HG03139 (cell line): ENCODE results near the gene ARL8A.
"Not testable (repeated sequence)": the region's sequence is repeated elsewhere in the genome, so short reads cannot be mapped to it uniquely, and the experiment has no call there.

ENCODE experiments used
- ATAC-seq: cut with Tn5 transposase; IDR thresholded peaks from one replicate; pipeline ENCODE4 v1.9.1; 2021; ENCODE audit not compliant: unreplicated experiment

Gene ARL8A

DNA sequence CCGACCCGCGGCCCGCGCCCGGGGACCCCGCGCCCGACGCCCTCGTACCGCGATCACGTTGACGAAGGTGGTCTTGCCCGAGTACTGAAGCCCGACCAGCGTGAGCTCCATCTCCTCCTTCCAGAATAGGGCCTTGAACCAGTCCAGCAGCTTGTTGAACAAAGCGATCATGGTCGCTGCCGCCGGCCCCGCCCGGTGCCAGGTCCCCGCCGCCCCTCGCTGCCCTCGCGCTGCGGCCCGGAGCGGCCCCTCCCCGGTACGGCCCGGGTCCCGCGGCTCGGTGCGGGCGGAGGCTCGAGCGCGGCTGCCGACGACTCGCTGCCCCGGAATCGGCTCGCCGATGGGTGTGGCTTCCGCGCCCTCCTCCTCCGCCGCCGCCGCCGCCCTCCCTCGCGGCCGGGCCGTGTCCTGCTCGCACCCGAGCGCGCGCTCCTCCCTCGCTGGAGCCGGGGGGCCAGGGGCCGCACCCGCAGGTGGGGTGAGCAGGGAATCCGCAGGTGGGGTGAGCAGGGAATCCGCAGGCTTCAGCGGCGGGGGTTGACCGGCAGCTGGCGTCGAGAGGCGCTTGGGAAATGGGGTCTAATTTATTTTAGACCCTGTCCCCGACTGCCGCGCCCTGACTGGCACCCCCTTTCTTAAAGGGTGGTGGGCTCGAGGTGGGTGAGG lies at the start of gene ARL8A:
Gene ARL8A (minus strand): TSS at position 336 of the 666 bp plus-strand sequence. CDS start 165 bp downstream, at position 171.
- no peak for ATAC-seq

DNA sequence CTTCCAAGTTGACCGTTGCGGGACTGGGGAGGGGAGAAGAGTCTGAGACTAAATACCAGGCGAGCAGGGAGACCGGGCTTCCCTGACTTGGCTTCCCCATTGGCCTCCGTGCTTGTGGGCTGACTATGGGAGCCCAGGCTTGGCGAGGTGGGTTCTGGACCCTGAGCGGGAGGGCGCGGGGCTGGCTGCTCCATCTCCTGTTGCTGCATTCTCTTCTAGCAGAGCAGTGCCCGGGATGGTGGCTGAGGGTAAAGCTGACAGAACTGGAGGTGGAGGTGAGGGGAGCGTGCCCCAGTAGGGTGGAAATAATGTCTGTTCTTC lies 49.8 kb upstream of the ARL8A start:
- no peak for ATAC-seq

DNA sequence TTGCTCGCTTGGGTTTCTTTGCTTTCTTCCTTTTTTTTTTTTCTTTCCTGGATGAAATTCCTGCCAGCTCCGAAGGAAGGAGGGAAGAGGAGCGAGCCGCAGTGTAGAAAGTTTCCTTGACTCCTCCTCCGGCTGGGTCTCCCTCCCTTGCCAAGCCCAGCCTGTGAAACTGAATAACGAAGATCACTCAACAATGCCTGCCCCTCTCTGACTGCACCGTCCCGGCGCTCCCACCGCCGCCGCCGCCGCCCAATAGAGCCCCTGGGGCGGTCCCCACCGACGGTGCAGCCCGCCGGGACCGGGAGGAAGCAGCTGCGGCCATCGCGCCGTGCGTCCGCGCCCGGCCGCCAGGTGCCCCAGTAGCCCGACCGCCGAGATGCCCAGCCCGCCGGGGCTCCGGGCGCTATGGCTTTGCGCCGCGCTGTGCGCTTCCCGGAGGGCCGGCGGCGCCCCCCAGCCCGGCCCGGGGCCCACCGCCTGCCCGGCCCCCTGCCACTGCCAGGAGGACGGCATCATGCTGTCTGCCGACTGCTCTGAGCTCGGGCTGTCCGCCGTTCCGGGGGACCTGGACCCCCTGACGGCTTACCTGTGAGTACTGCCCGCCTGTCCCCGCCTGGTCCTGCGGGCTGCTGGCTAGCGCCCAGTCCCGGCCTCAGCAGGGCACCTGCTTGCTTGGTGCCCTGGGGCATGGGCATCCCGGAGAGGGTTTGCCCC lies 49.2 kb upstream of the ARL8A start, which contains the start of gene LGR6:
Gene LGR6 (plus strand): TSS at position 186 of the 714 bp plus-strand sequence. CDS start 191 bp downstream, at position 377.
- ATAC-seq: no peak

DNA sequence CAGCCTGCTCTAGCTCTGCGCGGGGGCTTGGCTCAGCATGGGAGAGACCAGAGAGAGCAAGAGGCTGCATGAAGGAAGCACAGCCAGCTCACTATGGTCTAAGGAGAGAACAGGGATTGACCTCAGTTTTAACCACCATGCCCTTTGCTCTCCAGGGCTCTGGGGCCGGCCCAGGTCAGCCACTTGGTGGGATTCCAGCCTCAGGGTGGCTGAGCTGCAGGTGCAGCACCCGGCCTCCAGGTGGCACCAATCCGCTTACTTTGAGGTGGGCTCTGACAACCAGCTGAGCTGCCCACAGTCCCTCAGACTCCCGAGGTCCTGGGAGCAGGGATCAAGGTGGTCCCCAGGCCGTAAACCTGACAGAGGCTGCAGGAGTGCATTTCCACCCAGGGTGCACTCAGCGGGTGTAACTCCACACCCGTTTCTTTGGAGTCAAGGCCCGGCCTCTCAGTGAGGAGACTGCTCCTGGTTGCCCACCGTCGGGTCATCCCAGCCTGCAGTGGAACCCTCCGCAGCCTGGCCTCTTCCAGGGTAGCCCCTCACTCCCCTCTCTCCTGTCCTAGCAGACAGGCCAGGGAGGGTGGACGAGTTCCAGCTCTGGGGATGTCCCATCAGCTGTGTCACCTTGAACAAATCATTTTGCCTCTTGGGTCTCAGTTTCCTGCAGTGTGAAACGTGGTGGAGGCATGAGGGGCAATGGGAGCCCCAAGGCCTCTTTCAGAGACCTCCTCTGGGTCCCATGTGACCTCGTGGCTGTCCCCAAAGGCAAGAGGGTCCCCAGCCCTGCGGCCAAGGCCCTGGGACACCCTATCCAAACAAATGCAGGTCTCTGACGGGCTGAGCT lies 48.5 kb upstream of the ARL8A start:
- no peak for ATAC-seq

DNA sequence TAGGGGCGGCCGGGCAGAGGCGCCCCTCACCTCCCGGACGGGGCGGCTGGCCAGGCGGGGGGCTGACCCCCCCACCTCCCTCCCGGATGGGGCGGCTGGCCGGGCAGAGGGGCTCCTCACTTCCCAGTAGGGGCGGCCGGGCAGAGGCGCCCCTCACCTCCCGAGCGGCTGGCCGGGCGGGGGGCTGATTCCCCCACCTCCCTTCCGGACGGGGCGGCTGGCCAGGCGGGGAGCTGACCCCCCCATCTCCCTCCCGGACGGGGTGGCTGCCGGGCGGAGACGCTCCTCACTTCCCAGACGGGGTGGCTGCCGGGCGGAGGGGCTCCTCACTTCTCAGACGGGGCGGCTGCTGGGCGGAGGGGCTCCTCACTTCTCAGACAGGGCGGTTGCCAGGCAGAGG lies 46.9 kb upstream of the ARL8A start:
- not testable (repeated sequence) for ATAC-seq

DNA sequence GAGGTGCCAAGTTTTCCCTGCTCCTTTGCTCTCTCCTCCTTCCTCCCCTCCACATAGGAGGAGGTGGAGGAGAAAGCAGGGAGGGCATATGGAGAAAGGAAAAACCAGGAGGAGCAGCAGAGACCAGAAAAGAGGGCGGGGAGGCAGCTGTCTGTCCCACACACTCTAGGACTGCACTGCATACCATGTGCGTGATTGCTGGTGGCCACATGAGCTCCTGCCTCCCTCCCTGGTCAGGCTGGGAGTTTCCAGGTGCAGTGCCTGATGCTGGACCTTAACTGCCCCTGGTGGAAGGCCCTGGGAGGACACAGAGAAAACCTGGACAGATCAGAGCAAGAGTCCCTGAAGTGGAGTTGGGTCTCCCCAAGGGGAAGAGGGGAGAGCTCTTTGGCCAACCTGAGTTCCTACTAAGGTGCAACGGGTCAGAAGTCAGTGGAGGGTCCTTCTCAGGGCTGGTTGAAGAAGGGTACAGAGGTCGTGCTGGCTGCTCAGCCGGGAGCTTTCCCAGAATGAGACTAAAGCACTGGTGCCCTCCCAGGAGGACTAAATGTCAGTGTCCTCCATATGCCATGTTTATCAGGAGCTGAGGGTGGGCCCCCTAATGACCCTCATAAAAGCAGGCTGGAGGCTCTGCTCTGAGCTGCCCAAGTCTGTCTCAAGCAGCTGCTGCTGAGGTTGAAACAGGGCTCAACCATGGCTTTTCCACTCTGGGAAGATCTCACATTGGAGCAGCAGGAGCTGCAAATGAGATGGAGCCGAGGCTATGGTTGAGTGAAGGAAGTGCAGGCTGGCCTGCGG lies 45.6 kb upstream of the ARL8A start:
- ATAC-seq: no peak

DNA sequence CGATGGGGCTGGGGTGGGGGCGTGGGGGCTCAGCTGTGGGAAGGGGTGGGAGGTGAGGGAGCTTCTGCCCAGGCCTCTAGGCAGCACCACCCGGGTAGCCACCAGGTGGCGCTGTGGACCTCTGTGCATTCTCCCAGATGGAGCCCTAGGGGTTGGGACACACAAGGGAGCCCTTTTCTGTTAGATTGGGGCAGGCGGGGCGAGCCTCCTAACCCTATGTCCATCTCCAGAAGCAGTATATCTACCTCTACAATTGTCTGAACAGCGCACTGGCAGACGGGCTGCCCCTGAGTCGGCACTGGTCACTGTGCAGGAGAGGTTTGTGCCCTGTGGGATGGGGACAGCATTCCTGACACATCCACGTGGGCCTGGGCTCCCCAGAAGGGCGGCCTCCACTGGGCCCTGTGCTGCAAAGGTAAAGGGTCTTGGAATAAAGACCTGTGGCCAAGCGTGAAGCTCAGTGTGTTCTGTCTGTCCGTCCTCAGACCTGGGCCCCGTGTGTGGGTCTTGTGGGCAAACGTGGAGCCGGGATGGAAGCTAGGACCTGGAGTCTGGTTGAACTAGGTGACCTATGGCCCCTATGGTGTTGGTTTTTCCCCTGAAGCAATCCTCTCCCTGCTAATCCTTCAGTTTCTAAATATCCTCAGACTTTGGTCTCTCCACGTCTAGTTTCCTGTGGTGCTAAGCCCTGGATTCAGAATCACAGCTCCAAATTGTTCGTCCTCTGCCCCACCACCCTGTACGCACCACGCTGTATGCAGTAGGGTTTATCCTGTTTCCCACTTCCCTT lies 44.7 kb upstream of the ARL8A start:
- no peak for ATAC-seq

DNA sequence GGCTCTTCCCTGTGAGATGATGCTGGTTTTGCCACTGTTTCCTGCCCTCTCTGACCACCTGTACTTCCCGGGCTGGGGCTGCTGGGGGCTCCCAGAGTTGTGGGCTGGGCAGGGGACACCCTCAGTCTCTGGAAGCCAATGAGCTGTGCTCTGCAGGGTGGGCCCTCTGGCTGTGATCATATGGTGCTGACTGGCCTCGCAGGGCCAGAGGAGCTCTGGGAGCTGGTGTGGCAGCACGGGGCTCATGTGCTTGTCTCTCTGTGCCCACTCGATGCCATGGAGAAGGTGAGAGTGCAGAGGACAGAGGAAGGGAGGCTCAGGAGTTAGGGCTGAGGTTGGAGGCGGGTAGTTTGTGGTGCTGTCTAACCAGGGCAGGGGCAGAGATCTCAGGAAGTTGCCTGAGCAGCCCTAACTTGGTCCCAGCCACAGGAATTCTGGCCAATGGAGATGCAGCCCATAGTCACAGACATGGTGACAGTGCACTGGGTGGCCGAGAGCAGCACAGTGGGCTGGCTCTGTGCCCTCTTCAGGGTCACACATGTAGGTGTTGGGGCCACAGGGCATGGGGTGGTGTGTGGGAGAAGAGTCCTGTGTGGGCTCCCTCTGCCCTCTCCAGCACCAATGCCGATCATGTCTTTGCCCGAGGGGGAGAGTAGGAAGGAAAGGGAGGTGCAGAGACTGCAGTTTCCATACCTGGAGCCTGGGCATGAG lies 43.3 kb upstream of the ARL8A start:
- ATAC-seq: no peak

DNA sequence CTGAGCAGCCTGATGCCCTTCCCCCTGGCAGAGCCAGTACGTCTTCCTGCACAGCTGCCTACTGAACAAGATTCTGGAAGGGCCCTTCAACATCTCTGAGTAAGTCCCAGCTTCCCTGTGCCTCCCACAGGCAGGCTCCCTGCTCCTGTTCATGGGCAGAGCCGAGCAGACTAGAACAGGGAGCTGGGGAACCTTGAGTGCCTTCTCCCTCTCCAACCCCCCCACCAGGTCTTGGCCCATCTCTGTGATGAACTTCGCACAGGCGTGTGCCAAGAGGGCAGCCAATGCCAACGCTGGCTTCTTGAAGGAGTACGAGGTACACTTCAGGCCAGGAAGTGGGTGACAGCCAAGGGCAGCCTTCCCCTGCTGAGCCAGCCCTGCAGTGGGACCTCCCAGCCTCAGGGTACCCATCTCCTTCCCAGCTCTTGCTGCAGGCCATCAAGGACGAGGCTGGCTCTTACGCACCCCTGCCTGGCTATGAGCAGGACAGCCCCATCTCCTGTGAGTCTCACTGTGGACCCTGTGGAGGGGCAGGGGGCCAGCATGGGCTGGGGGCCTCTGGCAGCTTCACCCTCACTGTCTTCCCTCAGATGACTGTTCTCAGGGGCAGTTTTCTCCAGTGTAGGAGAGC lies 42.6 kb upstream of the ARL8A start:
- ATAC-seq: no peak

DNA sequence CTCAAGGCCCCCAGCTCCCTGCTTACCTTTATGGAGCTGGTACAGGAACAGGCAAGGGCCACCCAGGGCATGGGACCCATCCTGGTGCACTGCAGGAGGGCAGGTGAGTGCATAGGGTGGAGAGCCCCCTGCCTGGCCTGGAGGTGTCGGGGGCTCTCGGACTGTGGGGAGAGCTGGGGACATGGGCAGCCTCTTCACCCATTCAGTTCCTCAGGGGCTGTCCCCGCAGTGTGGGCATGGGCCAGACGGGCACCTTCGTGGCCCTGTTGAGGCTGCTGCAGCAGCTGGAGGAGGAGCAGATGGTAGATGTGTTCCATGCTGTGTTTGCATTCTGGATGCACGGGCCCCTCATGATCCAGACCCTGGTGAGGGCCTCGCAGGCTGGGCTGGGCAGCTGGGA lies 41.8 kb upstream of the ARL8A start:
- no peak for ATAC-seq

DNA sequence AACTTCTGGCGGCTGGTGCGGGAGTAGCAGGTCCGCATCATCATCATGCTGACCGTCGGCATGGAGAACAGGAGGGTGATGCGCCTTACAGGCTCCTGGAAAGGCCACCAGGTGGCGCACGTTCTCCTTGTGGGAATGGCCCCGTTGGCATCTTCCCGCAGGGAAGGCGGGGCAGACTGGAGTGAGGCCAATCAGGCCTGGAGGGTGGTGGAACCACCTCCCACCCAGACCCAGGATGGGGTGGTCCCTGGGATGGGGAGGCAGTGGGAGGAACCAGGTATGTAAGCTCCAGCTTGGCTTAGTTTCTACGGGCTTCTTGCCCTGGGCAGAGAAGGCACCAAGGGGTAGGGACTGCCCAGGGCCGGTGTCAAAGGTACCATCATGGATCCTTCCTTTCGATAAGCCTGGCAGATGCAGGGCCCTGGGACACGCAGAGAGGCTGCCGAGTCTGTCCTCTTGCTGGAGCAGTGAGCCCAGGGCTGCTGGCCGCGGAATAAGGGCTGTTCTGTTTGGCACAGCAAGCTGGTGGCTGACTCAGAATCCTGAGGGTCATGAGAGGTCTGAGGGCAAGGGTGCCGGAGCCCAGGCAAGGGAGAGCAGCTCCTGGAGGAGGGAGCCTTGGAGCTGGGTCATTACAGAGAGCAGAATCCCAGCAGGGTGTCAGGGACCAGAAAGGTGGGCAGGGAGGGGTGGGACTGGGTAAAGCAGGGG lies 40.4 kb upstream of the ARL8A start:
- ATAC-seq: no peak

DNA sequence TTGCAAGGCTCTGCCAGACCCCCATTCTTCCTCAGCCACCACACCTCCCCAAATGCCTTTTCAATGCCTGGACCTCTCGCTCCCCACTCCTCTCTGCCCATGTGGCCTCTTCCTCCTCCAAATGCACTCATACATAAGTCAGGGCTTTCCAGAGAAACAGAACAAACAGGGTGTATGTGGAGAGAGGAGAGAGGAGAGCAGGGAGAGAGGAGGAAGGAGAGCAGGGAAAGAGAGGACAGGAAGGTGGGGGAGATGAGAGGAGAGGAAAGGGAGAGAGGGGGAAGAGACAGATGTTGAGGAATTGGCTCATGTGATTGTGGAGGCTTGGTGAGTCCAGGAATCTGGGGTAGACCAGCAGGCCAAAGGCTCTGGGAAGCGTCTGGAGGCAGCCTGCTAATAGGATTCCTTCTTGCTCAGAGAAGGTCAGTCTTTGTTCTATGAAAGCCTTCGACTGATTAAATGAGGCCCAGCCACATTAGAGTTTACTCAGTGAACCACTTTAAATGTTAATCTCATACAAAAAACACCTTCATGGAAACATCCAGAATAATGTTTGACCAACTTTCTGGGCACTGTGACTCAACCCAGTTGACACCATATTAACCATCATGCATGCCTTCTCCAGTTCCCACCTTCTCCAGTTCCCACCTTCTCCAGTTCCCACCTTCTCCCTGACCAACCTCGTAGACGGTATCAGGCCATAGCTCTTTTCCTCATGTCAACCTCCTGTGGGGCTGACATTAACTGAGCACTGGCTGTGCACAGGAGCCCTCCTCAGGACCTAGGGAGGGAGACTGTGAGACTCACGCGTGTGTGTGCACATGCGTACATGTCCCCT lies 37.7 kb upstream of the ARL8A start:
- ATAC-seq: no peak

DNA sequence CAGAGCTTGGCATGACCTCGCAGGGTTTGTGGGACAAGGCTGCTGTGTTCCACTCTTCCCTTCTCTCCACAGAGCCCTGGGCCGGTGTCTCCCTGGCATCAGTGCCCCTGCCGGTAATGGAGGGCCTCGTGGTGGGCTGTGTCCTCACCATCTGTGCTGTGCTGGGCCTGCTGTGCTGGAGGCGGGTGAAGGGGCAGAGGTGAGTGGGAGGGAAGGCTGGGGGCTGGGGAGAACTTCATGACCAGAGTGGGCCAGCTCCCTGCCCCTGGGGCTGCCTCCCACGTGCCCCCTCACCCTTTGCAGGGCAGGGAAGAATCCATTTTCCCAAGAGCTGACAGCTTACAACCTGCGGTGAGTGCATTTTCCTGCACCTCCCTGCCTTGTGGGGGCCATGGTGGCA lies 37.0 kb upstream of the ARL8A start:
- no peak for ATAC-seq

DNA sequence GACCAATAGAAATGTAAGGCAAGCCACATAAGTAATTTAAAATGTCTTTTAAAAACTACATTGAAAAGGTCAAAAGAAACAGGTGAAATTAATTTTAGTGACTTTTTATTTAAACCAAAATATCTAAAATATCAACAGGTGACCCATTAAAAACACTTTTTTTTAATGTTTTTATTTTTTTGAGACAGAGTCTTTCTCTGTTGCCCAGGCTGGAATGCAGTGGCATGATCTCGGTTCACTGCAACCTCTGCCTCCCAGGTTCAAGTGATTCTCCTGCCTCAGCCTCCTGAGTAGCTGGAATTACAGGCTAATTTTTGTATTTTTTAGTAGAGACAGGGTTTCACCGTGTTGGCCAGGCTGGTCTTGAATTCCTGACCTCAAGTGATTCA lies 36.2 kb upstream of the ARL8A start:
- ATAC-seq: not testable (repeated sequence)

DNA sequence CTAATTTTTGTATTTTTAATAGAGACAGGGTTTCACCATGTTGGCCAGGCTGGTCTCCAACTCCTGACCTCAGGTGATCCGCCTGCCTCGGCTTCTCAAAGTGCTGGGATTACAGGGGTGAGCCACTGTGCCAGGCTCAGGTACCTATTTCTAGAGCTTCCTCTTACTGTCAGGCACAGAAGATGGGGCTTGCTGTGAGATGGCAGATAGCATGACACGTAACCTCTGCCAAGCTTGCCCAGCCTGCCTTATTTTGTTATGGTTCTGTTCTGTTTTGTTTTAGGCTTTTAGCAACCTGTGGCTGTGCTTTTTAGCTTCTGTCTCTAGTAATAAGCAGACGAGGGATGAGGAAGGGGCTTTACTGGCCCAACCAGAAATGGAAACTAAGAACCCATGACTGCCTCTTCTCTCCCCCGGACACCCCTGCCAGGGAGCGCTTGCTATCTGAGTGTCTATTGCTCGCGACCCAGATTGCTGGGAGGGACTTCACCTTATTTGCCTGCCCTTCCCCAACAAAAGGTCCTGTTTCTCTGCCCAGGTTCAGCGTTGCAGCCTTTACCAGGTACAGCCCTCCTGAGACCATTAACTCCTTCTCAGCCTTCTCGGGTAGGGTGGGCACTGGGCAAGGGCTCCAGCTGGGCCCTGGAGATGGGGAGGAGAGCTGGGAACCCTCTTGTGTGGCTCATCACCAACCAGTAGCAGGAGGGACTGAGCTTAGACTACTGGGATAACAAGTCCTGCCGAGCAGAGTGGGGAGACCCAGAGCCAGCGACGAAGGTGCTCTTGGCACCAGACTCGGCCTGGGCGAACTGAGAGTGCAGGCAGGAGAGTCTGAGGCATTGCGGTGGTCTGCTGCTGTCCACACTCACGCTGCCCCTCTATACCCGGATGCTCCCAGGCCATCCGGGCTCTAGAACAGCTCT lies 35.6 kb upstream of the ARL8A start:
- ATAC-seq: no peak
